CD8-positive, alpha-beta memory T cell (primary cell): ENCODE measurements around the gene C9orf85. TPM values are rescaled to one million over a fixed set of nuclear protein-coding genes. Genes with fewer than 3 reads are reported as not detected.
"Not testable (repeated sequence)": the region's sequence is repeated elsewhere in the genome, so short reads cannot be mapped to it uniquely, and the experiment has no call there.

Experiments
- CTCF ChIA-PET: fragments of 350-600 bp; sonication (Branson Sonifier 250); formaldehyde crosslinking; loops from one replicate; lab custom pipeline; 2021; ENCODE audit warnings: antibody characterized with exemption; lab: Charles Lee
- POLR2A ChIA-PET: fragments of 350-600 bp; sonication (Branson Sonifier 250); formaldehyde crosslinking; loops from one replicate; lab custom pipeline; 2021; ENCODE audit warnings: antibody characterized with exemption; lab: Charles Lee
- DNase-seq, 5 donors: peaks; one replicate each; pipeline versions ENCODE4 v3.0.0 to v3.0.0-alpha.2; 2020 to 2022; ENCODE audit warnings: mixed read lengths in 1 of 5
- H3K27ac ChIP-seq: one replicate; pipeline ENCODE4 v1.7.0; 2013; ENCODE audit warnings: low read depth, mild to moderate bottlenecking, low read length, moderate library complexity
- H3K27me3 ChIP-seq: 2 replicates; pipeline ENCODE4 v1.7.0; 2013; ENCODE audit warnings: low read length, mild to moderate bottlenecking; ENCODE audit not compliant: insufficient read depth, poor library complexity, severe bottlenecking
- H3K36me3 ChIP-seq: 2 replicates; pipeline ENCODE4 v1.7.0; 2013; ENCODE audit warnings: mild to moderate bottlenecking, low read length, moderate library complexity; ENCODE audit not compliant: insufficient read depth
- H3K4me1 ChIP-seq: 2 replicates; pipeline ENCODE4 v1.7.0; 2013; ENCODE audit warnings: mild to moderate bottlenecking, low read length, moderate library complexity; ENCODE audit not compliant: insufficient read depth
- H3K4me3 ChIP-seq: 2 replicates; pipeline ENCODE4 v1.7.0; 2013; ENCODE audit warnings: mild to moderate bottlenecking, low read length
- H3K9me3 ChIP-seq: 2 replicates; pipeline ENCODE4 v1.7.0; 2013; ENCODE audit warnings: mild to moderate bottlenecking, low read length
- H3K27ac Mint-ChIP-seq, 8 donors: one replicate each; pipeline ENCODE4 v1.8.0; 2020 to 2021; ENCODE audit warnings: mixed read lengths in 8 of 8, mild to moderate bottlenecking in 6 of 8, inconsistent platforms in 3 of 8, moderate library complexity in 3 of 8
- H3K27me3 Mint-ChIP-seq, 2 donors: one replicate each; pipeline ENCODE4 v1.8.0; 2020 to 2021; ENCODE audit warnings: mixed read lengths in 2 of 2, mild to moderate bottlenecking in 1 of 2, moderate library complexity in 1 of 2
- H3K36me3 Mint-ChIP-seq, 3 donors: one replicate each; pipeline ENCODE4 v1.8.0; 2020 to 2021; ENCODE audit warnings: mixed read lengths in 3 of 3, inconsistent platforms in 1 of 3, mild to moderate bottlenecking in 1 of 3
- H3K4me1 Mint-ChIP-seq, 3 donors: one replicate each; pipeline ENCODE4 v1.8.0; 2020 to 2021; ENCODE audit warnings: mixed read lengths in 3 of 3, inconsistent platforms in 1 of 3, mild to moderate bottlenecking in 1 of 3
- H3K4me3 Mint-ChIP-seq, 7 donors: one replicate each; pipeline ENCODE4 v1.8.0; 2020 to 2021; ENCODE audit warnings: mixed read lengths in 7 of 7, mild to moderate bottlenecking in 6 of 7, moderate library complexity in 4 of 7, inconsistent platforms in 2 of 7
- H3K9me3 Mint-ChIP-seq, 5 donors: one replicate each; pipeline ENCODE4 v1.8.0; 2020 to 2022; ENCODE audit warnings: mixed read lengths in 5 of 5, mild to moderate bottlenecking in 3 of 5, moderate library complexity in 2 of 5, inconsistent platforms in 1 of 5
- polyA plus RNA-seq: library from polyadenylated mRNA; unstranded; fragments of 300-500 nt; fragmentation: Illumina TruSeq; gene quantifications from one replicate; pipeline ENCODE4 v1.2.3, GENCODE V29; 2021
- total RNA-seq, 2 experiments: library from RNA; stranded (reverse); gene quantifications; one replicate each; pipeline ENCODE4 v1.2.3, GENCODE V29; 2021

C9orf85 gene
- total and polyA plus RNA-seq, 3 experiments from 2014 or later = 11.4 to 13.5 (median 12.3) TPM

GRCh38 chr9:71955300-71955915, 44.0 kb downstream of the C9orf85 start:
- Histone ChIP-seq H3K27ac (no peak overlapping the region), H3K4me1 (no peaks in the 10 kb centered on the region), H3K4me3 (no peak overlapping the region), H3K36me3 (no peaks in the 10 kb centered on the region), H3K9me3 (no peaks in the 10 kb centered on the region), H3K27me3 (no peaks in the 10 kb centered on the region)
- ChIA-PET CTCF (no interaction called here), POLR2A (no interaction called here)
- no peak overlapping the region for H3K4me3 Mint-ChIP-seq
- no peaks in the 10 kb centered on the region for H3K9me3 Mint-ChIP-seq
- DNase-seq = no peak
- no peak overlapping the region for H3K27ac Mint-ChIP-seq
- peaks cover 3 to 5% (median 4%) of the 10 kb centered on the region in 3 donors for H3K4me1 Mint-ChIP-seq
- no peaks in the 10 kb centered on the region for H3K27me3 Mint-ChIP-seq
- H3K36me3 Mint-ChIP-seq = peaks cover 4 to 47% (median 16%) of the 10 kb centered on the region in 3 donors

- H3K36me3 Mint-ChIP-seq = peaks cover 29 to 57% (median 31%) of the 10 kb centered on the region in 3 donors
- ChIA-PET POLR2A (no interaction called here), CTCF (no interaction called here)
- peaks cover 2 to 13% (median 3%) of the 10 kb centered on the region in 5 donors for H3K9me3 Mint-ChIP-seq
- H3K4me3 ChIP-seq = no peak overlapping the region
- H3K27me3 ChIP-seq = no peaks in the 10 kb centered on the region
- no peaks in the 10 kb centered on the region for H3K4me1 ChIP-seq
- no peak overlapping the region for H3K27ac ChIP-seq
- no peak overlapping the region for H3K27ac Mint-ChIP-seq
- DNase-seq = no peak
- H3K4me1 Mint-ChIP-seq = peaks cover 0 to 11% (median 5%) of the 10 kb centered on the region in 3 donors
- H3K36me3 ChIP-seq = no peaks in the 10 kb centered on the region
- no peaks in the 10 kb centered on the region for H3K9me3 ChIP-seq
- no peak overlapping the region for H3K4me3 Mint-ChIP-seq
- H3K27me3 Mint-ChIP-seq = no peaks in the 10 kb centered on the region
These were observed 50.9 kb downstream of the C9orf85 start for GRCh38 chr9:71962328-71962727.

GRCh38 chr9:71963471-71963996, 52.1 kb downstream of the C9orf85 start:
- H3K4me3 Mint-ChIP-seq, H3K4me1 ChIP-seq, POLR2A ChIA-PET, H3K4me3 ChIP-seq, H3K9me3 ChIP-seq, H3K36me3 ChIP-seq, H3K27ac Mint-ChIP-seq, H3K27me3 ChIP-seq, H3K27ac ChIP-seq, CTCF ChIA-PET, H3K27me3 Mint-ChIP-seq, DNase-seq: not testable (repeated sequence)
- H3K36me3 Mint-ChIP-seq = peaks cover 35 to 60% (median 41%) of the 10 kb centered on the region in 3 donors
- peaks cover 0 to 11% (median 5%) of the 10 kb centered on the region in 3 donors for H3K4me1 Mint-ChIP-seq
- peaks cover 10 to 22% (median 12%) of the 10 kb centered on the region in 5 donors for H3K9me3 Mint-ChIP-seq

GRCh38 chr9:71965403-71965802, 54.0 kb downstream of the C9orf85 start:
- Mint-ChIP-seq H3K9me3 (peaks cover 13 to 27% (median 20%) of the 10 kb centered on the region in 5 donors), H3K4me1 (peaks cover 0 to 8% (median 0%) of the 10 kb centered on the region in 3 donors), H3K4me3 (no peak overlapping the region), H3K27me3 (no peaks in the 10 kb centered on the region), H3K36me3 (peaks cover 33 to 59% (median 53%) of the 10 kb centered on the region in 3 donors), H3K27ac (peak overlapping the region in 2 of 8 donors; percentile 29 to 43)
- Histone ChIP-seq H3K9me3 (no peaks in the 10 kb centered on the region), H3K27ac (no peak overlapping the region), H3K36me3 (no peaks in the 10 kb centered on the region), H3K4me1 (no peaks in the 10 kb centered on the region), H3K27me3 (no peaks in the 10 kb centered on the region), H3K4me3 (no peak overlapping the region)
- DNase-seq = no peak
- ChIA-PET CTCF (interaction anchor here (1.1 kb wide), 1 partner anchor 11 kb away, joined by 3 read pairs; no protein-coding TSS in a partner anchor), POLR2A (no interaction called here)

- Mint-ChIP-seq H3K36me3 (peaks cover 36 to 61% (median 55%) of the 10 kb centered on the region in 3 donors), H3K4me1 (peaks cover 0 to 8% (median 0%) of the 10 kb centered on the region in 3 donors), H3K27ac (peak overlapping the region in 1 of 8 donors; percentile 92), H3K9me3 (peaks cover 13 to 27% (median 20%) of the 10 kb centered on the region in 5 donors), H3K27me3 (no peaks in the 10 kb centered on the region), H3K4me3 (no peak overlapping the region)
- POLR2A ChIA-PET = no interaction called here
- no peaks in the 10 kb centered on the region for H3K9me3 ChIP-seq
- CTCF ChIA-PET = no interaction called here
- no peak for DNase-seq
- no peaks in the 10 kb centered on the region for H3K36me3 ChIP-seq
- no peak overlapping the region for H3K4me3 ChIP-seq
- no peaks in the 10 kb centered on the region for H3K4me1 ChIP-seq
- no peaks in the 10 kb centered on the region for H3K27me3 ChIP-seq
- no peak overlapping the region for H3K27ac ChIP-seq
These were observed 55.2 kb downstream of the C9orf85 start for GRCh38 chr9:71966601-71967000.

- Mint-ChIP-seq H3K27me3 (no peaks in the 10 kb centered on the region), H3K4me3 (no peak overlapping the region), H3K36me3 (peaks cover 30 to 60% (median 56%) of the 10 kb centered on the region in 3 donors), H3K9me3 (peaks cover 13 to 27% (median 20%) of the 10 kb centered on the region in 5 donors), H3K4me1 (peaks cover 0 to 4% (median 0%) of the 10 kb centered on the region in 3 donors), H3K27ac (no peak overlapping the region)
- H3K4me3 ChIP-seq = no peak overlapping the region
- no peak for DNase-seq
- H3K9me3 ChIP-seq = no peaks in the 10 kb centered on the region
- POLR2A ChIA-PET = no interaction called here
- no peak overlapping the region for H3K27ac ChIP-seq
- CTCF ChIA-PET = no interaction called here
- no peaks in the 10 kb centered on the region for H3K27me3 ChIP-seq
- H3K4me1 ChIP-seq = no peaks in the 10 kb centered on the region
- H3K36me3 ChIP-seq = no peaks in the 10 kb centered on the region
These were observed 57.2 kb downstream of the C9orf85 start for GRCh38 chr9:71968541-71969090.

GRCh38 chr9:71975833-71976232, 64.4 kb downstream of the C9orf85 start:
- CTCF ChIA-PET = interaction anchor here (1.0 to 1.8 kb wide), 3 partner anchors 11 to 169 kb away, joined by 3 to 7 read pairs (median 3); no protein-coding TSS in a partner anchor
- DNase-seq = no peak
- no peak overlapping the region for H3K4me3 Mint-ChIP-seq
- Histone ChIP-seq H3K27ac (no peak overlapping the region), H3K4me3 (no peak overlapping the region), H3K36me3 (no peaks in the 10 kb centered on the region), H3K27me3 (no peaks in the 10 kb centered on the region), H3K4me1 (no peaks in the 10 kb centered on the region), H3K9me3 (no peaks in the 10 kb centered on the region)
- no peaks in the 10 kb centered on the region for H3K9me3 Mint-ChIP-seq
- H3K4me1 Mint-ChIP-seq = no peaks in the 10 kb centered on the region
- H3K27me3 Mint-ChIP-seq = no peaks in the 10 kb centered on the region
- no peak overlapping the region for H3K27ac Mint-ChIP-seq
- POLR2A ChIA-PET = no interaction called here
- peaks cover 4 to 24% (median 5%) of the 10 kb centered on the region in 3 donors for H3K36me3 Mint-ChIP-seq

- no peak overlapping the region for H3K27ac ChIP-seq
- no peak overlapping the region for H3K4me3 ChIP-seq
- Mint-ChIP-seq H3K27me3 (no peaks in the 10 kb centered on the region), H3K27ac (no peak overlapping the region), H3K4me3 (no peak overlapping the region), H3K9me3 (no peaks in the 10 kb centered on the region), H3K4me1 (no peaks in the 10 kb centered on the region), H3K36me3 (peaks cover 2 to 20% (median 5%) of the 10 kb centered on the region in 3 donors)
- no peaks in the 10 kb centered on the region for H3K27me3 ChIP-seq
- POLR2A ChIA-PET = no interaction called here
- DNase-seq = no peak
- H3K9me3 ChIP-seq = no peaks in the 10 kb centered on the region
- H3K36me3 ChIP-seq = no peaks in the 10 kb centered on the region
- CTCF ChIA-PET = interaction anchor here (1.8 kb wide), 1 partner anchor 170 kb away, joined by 7 read pairs; no protein-coding TSS in a partner anchor
- no peaks in the 10 kb centered on the region for H3K4me1 ChIP-seq
These were observed 65.6 kb downstream of the C9orf85 start for GRCh38 chr9:71977003-71977402.
